ENCODE measurements around the gene PGBD5.

The PGBD5 gene

GRCh38 chr1:230362949-230363348 is 63.2 kb downstream of the PGBD5 start:
- Mint-ChIP-seq H3K27me3 (ENCODE audit: low read depth) (no peaks in the 10 kb centered on the region), H3K4me1 (ENCODE audit: low read depth) (no peaks in the 10 kb centered on the region), H3K4me3 (no peak overlapping the region), H3K9me3 (no peaks in the 10 kb centered on the region), H3K36me3 (ENCODE audit: low read depth) (no peaks in the 10 kb centered on the region), H3K27ac (no peak overlapping the region)

- H3K36me3 Mint-ChIP-seq (ENCODE audit: low read depth) = no peaks in the 10 kb centered on the region
- H3K4me1 Mint-ChIP-seq (ENCODE audit: low read depth) = no peaks in the 10 kb centered on the region
- no peaks in the 10 kb centered on the region for H3K27me3 Mint-ChIP-seq (ENCODE audit: low read depth)
- H3K27ac Mint-ChIP-seq = no peak overlapping the region
- no peak overlapping the region for H3K4me3 Mint-ChIP-seq
- H3K9me3 Mint-ChIP-seq = no peaks in the 10 kb centered on the region
These were observed 64.2 kb downstream of the PGBD5 start for GRCh38 chr1:230361941-230362340.

- H3K36me3 Mint-ChIP-seq (ENCODE audit: low read depth) = no peaks in the 10 kb centered on the region
- no peaks in the 10 kb centered on the region for H3K4me1 Mint-ChIP-seq (ENCODE audit: low read depth)
- no peaks in the 10 kb centered on the region for H3K9me3 Mint-ChIP-seq
- H3K4me3 Mint-ChIP-seq = no peak overlapping the region
- H3K27me3 Mint-ChIP-seq (ENCODE audit: low read depth) = no peaks in the 10 kb centered on the region
- H3K27ac Mint-ChIP-seq = no peak overlapping the region
These were observed 66.0 kb downstream of the PGBD5 start for GRCh38 chr1:230359992-230360668.

GRCh38 chr1:230356869-230357794 is 69.0 kb downstream of the PGBD5 start:
- Mint-ChIP-seq H3K27ac (no peak overlapping the region), H3K4me1 (ENCODE audit: low read depth) (no peaks in the 10 kb centered on the region), H3K9me3 (no peaks in the 10 kb centered on the region), H3K36me3 (ENCODE audit: low read depth) (no peaks in the 10 kb centered on the region), H3K27me3 (ENCODE audit: low read depth) (no peaks in the 10 kb centered on the region), H3K4me3 (no peak overlapping the region)

- Mint-ChIP-seq H3K27ac (no peak overlapping the region), H3K4me1 (ENCODE audit: low read depth) (no peaks in the 10 kb centered on the region), H3K27me3 (ENCODE audit: low read depth) (no peaks in the 10 kb centered on the region), H3K9me3 (no peaks in the 10 kb centered on the region), H3K4me3 (no peak overlapping the region), H3K36me3 (ENCODE audit: low read depth) (no peaks in the 10 kb centered on the region)
These were observed 69.9 kb downstream of the PGBD5 start for GRCh38 chr1:230356190-230356589.

- Mint-ChIP-seq H3K27me3 (ENCODE audit: low read depth) (no peaks in the 10 kb centered on the region), H3K36me3 (ENCODE audit: low read depth) (no peaks in the 10 kb centered on the region), H3K9me3 (no peaks in the 10 kb centered on the region), H3K4me1 (ENCODE audit: low read depth) (no peaks in the 10 kb centered on the region), H3K4me3 (no peak overlapping the region), H3K27ac (no peak overlapping the region)
These were observed 70.5 kb downstream of the PGBD5 start for GRCh38 chr1:230355594-230355993.

GRCh38 chr1:230355128-230355527 is 71.0 kb downstream of the PGBD5 start:
- Mint-ChIP-seq H3K36me3 (ENCODE audit: low read depth) (no peaks in the 10 kb centered on the region), H3K27ac (no peak overlapping the region), H3K4me3 (no peak overlapping the region), H3K4me1 (ENCODE audit: low read depth) (no peaks in the 10 kb centered on the region), H3K27me3 (ENCODE audit: low read depth) (no peaks in the 10 kb centered on the region), H3K9me3 (no peaks in the 10 kb centered on the region)

- H3K4me1 Mint-ChIP-seq (ENCODE audit: low read depth) = no peaks in the 10 kb centered on the region
- no peaks in the 10 kb centered on the region for H3K9me3 Mint-ChIP-seq
- no peaks in the 10 kb centered on the region for H3K36me3 Mint-ChIP-seq (ENCODE audit: low read depth)
- no peak overlapping the region for H3K27ac Mint-ChIP-seq
- no peaks in the 10 kb centered on the region for H3K27me3 Mint-ChIP-seq (ENCODE audit: low read depth)
- H3K4me3 Mint-ChIP-seq = no peak overlapping the region
These were observed 72.1 kb downstream of the PGBD5 start for GRCh38 chr1:230354005-230354404.

- no peak overlapping the region for H3K4me3 Mint-ChIP-seq
- no peak overlapping the region for H3K27ac Mint-ChIP-seq
- H3K27me3 Mint-ChIP-seq (ENCODE audit: low read depth) = no peaks in the 10 kb centered on the region
- H3K36me3 Mint-ChIP-seq (ENCODE audit: low read depth) = no peaks in the 10 kb centered on the region
- H3K4me1 Mint-ChIP-seq (ENCODE audit: low read depth) = no peaks in the 10 kb centered on the region
- H3K9me3 Mint-ChIP-seq = no peaks in the 10 kb centered on the region
These were observed 73.6 kb downstream of the PGBD5 start for GRCh38 chr1:230352537-230352936.

GRCh38 chr1:230351983-230352382 is 74.1 kb downstream of the PGBD5 start:
- Mint-ChIP-seq H3K36me3 (ENCODE audit: low read depth) (no peaks in the 10 kb centered on the region), H3K9me3 (no peaks in the 10 kb centered on the region), H3K4me3 (no peak overlapping the region), H3K27ac (no peak overlapping the region), H3K4me1 (ENCODE audit: low read depth) (no peaks in the 10 kb centered on the region), H3K27me3 (ENCODE audit: low read depth) (no peaks in the 10 kb centered on the region)

- no peaks in the 10 kb centered on the region for H3K36me3 Mint-ChIP-seq (ENCODE audit: low read depth)
- no peaks in the 10 kb centered on the region for H3K27me3 Mint-ChIP-seq (ENCODE audit: low read depth)
- no peak overlapping the region for H3K27ac Mint-ChIP-seq
- H3K9me3 Mint-ChIP-seq = no peaks in the 10 kb centered on the region
- H3K4me3 Mint-ChIP-seq = no peak overlapping the region
- H3K4me1 Mint-ChIP-seq (ENCODE audit: low read depth) = no peaks in the 10 kb centered on the region
These were observed 74.6 kb downstream of the PGBD5 start for GRCh38 chr1:230351514-230351913.

- Mint-ChIP-seq H3K27me3 (ENCODE audit: low read depth) (no peaks in the 10 kb centered on the region), H3K4me1 (ENCODE audit: low read depth) (no peaks in the 10 kb centered on the region), H3K27ac (no peak overlapping the region), H3K4me3 (no peak overlapping the region), H3K9me3 (no peaks in the 10 kb centered on the region), H3K36me3 (ENCODE audit: low read depth) (no peaks in the 10 kb centered on the region)
These were observed 75.8 kb downstream of the PGBD5 start for GRCh38 chr1:230350208-230350921.

GRCh38 chr1:230349020-230349393 is 77.1 kb downstream of the PGBD5 start:
- H3K27me3 Mint-ChIP-seq (ENCODE audit: low read depth) = peaks cover 5% of the 10 kb centered on the region
- H3K36me3 Mint-ChIP-seq (ENCODE audit: low read depth) = no peaks in the 10 kb centered on the region
- no peaks in the 10 kb centered on the region for H3K9me3 Mint-ChIP-seq
- no peak overlapping the region for H3K27ac Mint-ChIP-seq
- no peaks in the 10 kb centered on the region for H3K4me1 Mint-ChIP-seq (ENCODE audit: low read depth)
- H3K4me3 Mint-ChIP-seq = no peak overlapping the region

- Mint-ChIP-seq H3K4me3 (no peak overlapping the region), H3K4me1 (ENCODE audit: low read depth) (no peaks in the 10 kb centered on the region), H3K27me3 (ENCODE audit: low read depth) (peaks cover 6% of the 10 kb centered on the region), H3K9me3 (no peaks in the 10 kb centered on the region), H3K27ac (no peak overlapping the region), H3K36me3 (ENCODE audit: low read depth) (no peaks in the 10 kb centered on the region)
These were observed 77.6 kb downstream of the PGBD5 start for GRCh38 chr1:230348386-230349019.

All from T-helper 1 cell treated with Interleukin-12 subunit alpha and Interleukin-12 subunit beta and Interleukin-4 antibody, amounts not matched to agents 30 μg/mL and 1 μg/mL, for 36 hours (primary cell).